ENCODE measurements around the gene AMDHD2. TPM values are rescaled to one million over a fixed set of nuclear protein-coding genes. Genes with fewer than 3 reads are reported as not detected.

Gene AMDHD2
- total RNA-seq, 1 donor from 2014 or later, result 25.5 TPM

- Histone ChIP-seq H3K36me3 (no peaks in the 10 kb centered on the region), H3K27ac (no peak overlapping the region), H3K9me3 (no peaks in the 10 kb centered on the region), H3K4me1 (peaks cover 4% of the 10 kb centered on the region), H3K4me3 (no peak overlapping the region), H3K27me3 (no peaks in the 10 kb centered on the region)
- TF ChIP-seq POLR2A (IDR thresholded peaks at IDR 0.05) (no peak), POLR2AphosphoS5 (IDR thresholded peaks at IDR 0.05; ENCODE audit: insufficient read depth in 1 of 2, low read depth in 1 of 2) (no peak), CTCF (IDR thresholded peaks at IDR 0.05) (no peak)
- intact Hi-C loops (cut with DNase I), result no loop called here
- DNase-seq (ENCODE audit: extremely low spot score in 2 of 2), result no peak
Observed at GRCh38 chr16:2490190-2491105, 29.7 kb upstream of the AMDHD2 start.

GRCh38 chr16:2492292-2492691 lies 27.9 kb upstream of the AMDHD2 start:
- H3K27ac ChIP-seq, result no peak overlapping the region
- no peak for DNase-seq (ENCODE audit: extremely low spot score in 2 of 2)
- H3K4me3 ChIP-seq, result no peak overlapping the region
- peaks cover 0 to 10% of the 10 kb centered on the region in 2 donors for H3K36me3 ChIP-seq
- H3K9me3 ChIP-seq, result no peaks in the 10 kb centered on the region
- H3K27me3 ChIP-seq, result no peaks in the 10 kb centered on the region
- peaks cover 9% of the 10 kb centered on the region for H3K4me1 ChIP-seq
- TF ChIP-seq CTCF (IDR thresholded peaks at IDR 0.05), result no peak
- no peak for TF ChIP-seq POLR2AphosphoS5 (IDR thresholded peaks at IDR 0.05; ENCODE audit: insufficient read depth in 1 of 2, low read depth in 1 of 2)
- TF ChIP-seq POLR2A (IDR thresholded peaks at IDR 0.05), result no peak
- intact Hi-C loops (cut with DNase I), result no loop called here

- no peak overlapping the region for H3K27ac ChIP-seq
- no peak overlapping the region for H3K4me3 ChIP-seq
- no peaks in the 10 kb centered on the region for H3K27me3 ChIP-seq
- peaks cover 0 to 10% of the 10 kb centered on the region in 2 donors for H3K36me3 ChIP-seq
- peaks cover 22% of the 10 kb centered on the region for H3K4me1 ChIP-seq
- intact Hi-C loops (cut with DNase I), result no loop called here
- no peaks in the 10 kb centered on the region for H3K9me3 ChIP-seq
- TF ChIP-seq CTCF (IDR thresholded peaks at IDR 0.05), result no peak
- no peak for TF ChIP-seq POLR2AphosphoS5 (IDR thresholded peaks at IDR 0.05; ENCODE audit: insufficient read depth in 1 of 2, low read depth in 1 of 2)
- no peak for TF ChIP-seq POLR2A (IDR thresholded peaks at IDR 0.05)
- DNase-seq (ENCODE audit: extremely low spot score in 2 of 2), result no peak
Observed at GRCh38 chr16:2493605-2494004, 26.6 kb upstream of the AMDHD2 start.

- Histone ChIP-seq H3K27me3 (no peaks in the 10 kb centered on the region), H3K27ac (no peak overlapping the region), H3K4me3 (no peak overlapping the region), H3K36me3 (peaks cover 0 to 10% of the 10 kb centered on the region in 2 donors), H3K4me1 (peaks cover 30% of the 10 kb centered on the region), H3K9me3 (no peaks in the 10 kb centered on the region)
- DNase-seq (ENCODE audit: extremely low spot score in 2 of 2), result no peak
- intact Hi-C loops (cut with DNase I), result no loop called here
- TF ChIP-seq CTCF (IDR thresholded peaks at IDR 0.05) (no peak), POLR2A (IDR thresholded peaks at IDR 0.05) (no peak)
Observed at GRCh38 chr16:2494616-2495015, 25.6 kb upstream of the AMDHD2 start.

GRCh38 chr16:2495041-2495440 lies 25.1 kb upstream of the AMDHD2 start:
- Histone ChIP-seq H3K36me3 (peaks cover 0 to 10% of the 10 kb centered on the region in 2 donors), H3K27me3 (no peaks in the 10 kb centered on the region), H3K4me3 (no peak overlapping the region), H3K9me3 (no peaks in the 10 kb centered on the region), H3K27ac (no peak overlapping the region), H3K4me1 (peaks cover 35% of the 10 kb centered on the region)
- TF ChIP-seq POLR2AphosphoS5 (IDR thresholded peaks at IDR 0.05; ENCODE audit: insufficient read depth in 1 of 2, low read depth in 1 of 2), result no peak
- TF ChIP-seq CTCF (IDR thresholded peaks at IDR 0.05), result no peak
- no peak for TF ChIP-seq POLR2A (IDR thresholded peaks at IDR 0.05)
- no peak for DNase-seq (ENCODE audit: extremely low spot score in 2 of 2)
- intact Hi-C loops (cut with DNase I), result no loop called here
